OCI-LY3 (cell line): Measurements from ENCODE around the gene SLC25A43.

Source experiments
- EZH2phosphoT487 ChIP-seq: fragments of 200-600 bp; shearing (Covaris generic); IDR thresholded peaks from 2 replicates; pipeline ENCODE4 v1.6.1; 2018; ENCODE audit warnings: antibody characterized with exemption, mixed run types, low read depth
- TF ChIP-seq, protein P1 (sequence below): fragments of 200-600, 300-600 bp; sonication (generic); IDR thresholded peaks from 2 replicates; pipeline ENCODE4 v1.5.1; 2014; ENCODE audit warnings: antibody characterized with exemption, low read length, low read depth

DNA sequence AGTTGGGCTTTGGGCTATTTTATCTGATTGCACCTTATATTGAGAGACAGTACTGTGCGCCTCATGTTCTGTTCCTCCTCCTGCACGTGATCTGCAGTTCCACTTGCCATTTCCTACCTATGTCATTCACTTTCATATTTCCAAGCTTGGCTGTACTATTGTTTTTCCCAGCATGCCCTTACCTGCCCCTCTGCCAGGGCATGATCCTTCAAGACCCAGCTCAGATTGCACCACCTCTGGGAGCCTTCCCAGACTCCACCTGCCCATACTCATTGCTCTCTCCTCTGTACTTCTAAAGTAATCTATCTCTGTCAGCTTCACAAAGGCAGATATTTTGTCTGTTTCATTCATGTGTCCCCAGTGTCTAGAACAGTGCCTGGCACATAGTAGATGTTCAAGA lies 80.7 kb downstream of the SLC25A43 start:
- TF ChIP-seq, protein P1, sequence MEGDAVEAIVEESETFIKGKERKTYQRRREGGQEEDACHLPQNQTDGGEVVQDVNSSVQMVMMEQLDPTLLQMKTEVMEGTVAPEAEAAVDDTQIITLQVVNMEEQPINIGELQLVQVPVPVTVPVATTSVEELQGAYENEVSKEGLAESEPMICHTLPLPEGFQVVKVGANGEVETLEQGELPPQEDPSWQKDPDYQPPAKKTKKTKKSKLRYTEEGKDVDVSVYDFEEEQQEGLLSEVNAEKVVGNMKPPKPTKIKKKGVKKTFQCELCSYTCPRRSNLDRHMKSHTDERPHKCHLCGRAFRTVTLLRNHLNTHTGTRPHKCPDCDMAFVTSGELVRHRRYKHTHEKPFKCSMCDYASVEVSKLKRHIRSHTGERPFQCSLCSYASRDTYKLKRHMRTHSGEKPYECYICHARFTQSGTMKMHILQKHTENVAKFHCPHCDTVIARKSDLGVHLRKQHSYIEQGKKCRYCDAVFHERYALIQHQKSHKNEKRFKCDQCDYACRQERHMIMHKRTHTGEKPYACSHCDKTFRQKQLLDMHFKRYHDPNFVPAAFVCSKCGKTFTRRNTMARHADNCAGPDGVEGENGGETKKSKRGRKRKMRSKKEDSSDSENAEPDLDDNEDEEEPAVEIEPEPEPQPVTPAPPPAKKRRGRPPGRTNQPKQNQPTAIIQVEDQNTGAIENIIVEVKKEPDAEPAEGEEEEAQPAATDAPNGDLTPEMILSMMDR = no peak
- no peak for TF ChIP-seq EZH2phosphoT487
